Activated naive CD4-positive, alpha-beta T cell (primary cell): Measurements from ENCODE around the gene TXNDC16.

Experiments
- DNase-seq, 4 experiments: peaks; one replicate each; lab custom pipeline; 2025; lab: John Stamatoyannopoulos, UW

The TXNDC16 gene

DNA sequence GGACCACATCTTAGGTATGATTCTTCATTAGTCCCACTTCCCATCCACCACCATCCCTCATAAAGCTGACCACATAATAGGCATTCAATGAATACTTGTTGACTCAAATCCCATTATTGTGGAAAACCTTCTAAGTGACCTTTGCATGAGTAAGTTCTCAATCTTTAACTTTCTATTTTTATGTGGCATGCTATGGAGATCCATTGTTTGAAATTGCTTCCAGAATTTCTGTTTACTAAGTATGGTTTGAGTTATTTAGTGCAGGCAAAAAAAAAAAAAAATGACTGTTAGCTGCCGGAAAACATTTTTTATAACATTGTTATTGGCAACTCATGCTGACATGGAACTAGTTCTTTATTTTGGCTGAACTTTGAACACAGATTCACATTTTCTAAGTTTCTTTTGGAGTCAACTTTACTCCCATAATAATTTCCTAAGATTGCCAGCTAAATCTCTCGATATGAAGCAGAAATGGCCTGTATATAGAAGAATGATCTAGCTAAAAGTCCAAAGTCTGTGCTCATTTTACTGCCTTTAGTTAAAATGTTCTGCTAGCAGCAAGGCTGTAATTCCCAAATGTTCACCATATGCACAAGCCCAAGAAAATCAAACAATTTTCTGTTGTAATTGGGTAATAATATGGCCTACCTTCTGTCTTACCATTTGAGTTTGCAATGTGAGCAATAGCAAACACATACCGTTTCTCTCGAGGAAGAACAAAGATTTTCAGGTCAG is 160.3 kb downstream of the TXNDC16 start:
- no peak for DNase-seq
